GM18909 (cell line): ENCODE results near the gene KLHL40.
"Not testable (repeated sequence)": the region's sequence is repeated elsewhere in the genome, so short reads cannot be mapped to it uniquely, and the experiment has no call there.

ENCODE experiments used
- ATAC-seq: cut with Tn5 transposase; IDR thresholded peaks from one replicate; pipeline ENCODE4 v1.9.1; 2021; ENCODE audit warnings: mild to moderate bottlenecking; ENCODE audit not compliant: unreplicated experiment, poor library complexity

Gene KLHL40

DNA sequence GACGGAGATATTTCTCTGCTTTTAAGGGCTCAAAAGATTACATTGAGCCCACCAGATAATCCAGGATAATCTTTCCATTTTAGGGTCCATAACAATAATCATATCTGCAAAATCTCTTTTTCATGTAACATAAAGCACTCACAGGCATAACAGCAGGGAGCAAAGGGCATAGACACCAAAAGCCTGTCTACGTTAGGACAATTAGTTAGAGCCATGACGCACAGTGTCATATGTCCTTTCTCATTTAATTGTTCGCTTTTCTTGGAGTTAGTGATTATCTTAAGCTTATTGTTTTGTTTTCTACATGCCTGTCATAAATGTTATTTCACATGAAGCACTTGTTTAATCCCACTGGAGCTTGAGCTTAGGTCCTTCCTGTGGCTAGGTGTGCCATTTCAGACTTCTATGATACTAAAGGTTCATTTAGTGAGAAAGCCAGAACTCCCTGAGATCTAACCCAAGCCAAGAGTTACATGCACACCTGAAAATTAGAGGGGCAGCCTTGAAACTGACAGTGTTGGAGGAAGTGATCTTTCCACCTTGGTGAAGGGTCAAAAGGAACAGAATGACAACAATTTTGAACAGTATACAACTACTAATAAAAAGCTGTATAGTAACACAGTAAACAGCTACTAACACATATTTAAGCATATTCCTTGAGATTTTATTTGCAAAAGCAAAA, 29.0 kb downstream of the KLHL40 start:
- no peak for ATAC-seq

DNA sequence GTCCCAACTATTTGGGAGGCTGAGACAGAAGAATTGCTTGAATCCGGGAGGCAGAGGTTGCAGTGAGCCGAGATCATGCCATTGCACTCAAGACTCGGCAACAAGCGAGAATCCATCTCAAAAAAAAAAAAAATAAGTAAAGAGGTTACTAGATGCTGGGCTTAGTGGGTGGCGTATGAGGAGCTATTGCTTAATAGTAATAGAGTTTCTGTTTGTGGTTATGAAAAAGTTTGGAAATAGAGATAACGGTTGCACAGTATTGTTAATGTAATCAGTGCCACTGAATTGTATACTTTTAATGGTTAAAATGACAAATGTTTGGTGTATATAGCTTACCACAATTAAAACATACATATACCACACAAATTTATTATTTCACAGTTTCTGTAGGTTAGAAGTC, 32.0 kb downstream of the KLHL40 start:
- ATAC-seq: no peak

DNA sequence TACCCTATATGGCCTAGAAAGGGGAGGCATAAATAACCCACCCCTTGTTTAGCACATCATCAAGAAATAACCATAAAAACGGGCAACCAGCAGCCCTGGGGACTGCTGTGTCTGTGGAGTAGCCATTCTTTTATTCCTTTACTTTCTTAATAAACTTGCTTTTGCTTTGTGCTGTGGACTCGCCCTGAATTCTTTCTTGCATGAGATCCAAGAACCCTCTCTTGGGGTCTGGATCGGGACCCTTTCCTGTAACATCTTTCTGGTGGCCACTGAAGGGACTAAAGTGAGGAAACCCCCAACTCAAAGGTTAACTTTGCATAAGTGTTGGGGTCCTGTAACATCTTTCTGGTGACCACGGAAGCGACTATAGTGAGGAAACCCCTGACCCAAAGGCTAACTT, 33.0 kb downstream of the KLHL40 start:
- ATAC-seq: no peak

DNA sequence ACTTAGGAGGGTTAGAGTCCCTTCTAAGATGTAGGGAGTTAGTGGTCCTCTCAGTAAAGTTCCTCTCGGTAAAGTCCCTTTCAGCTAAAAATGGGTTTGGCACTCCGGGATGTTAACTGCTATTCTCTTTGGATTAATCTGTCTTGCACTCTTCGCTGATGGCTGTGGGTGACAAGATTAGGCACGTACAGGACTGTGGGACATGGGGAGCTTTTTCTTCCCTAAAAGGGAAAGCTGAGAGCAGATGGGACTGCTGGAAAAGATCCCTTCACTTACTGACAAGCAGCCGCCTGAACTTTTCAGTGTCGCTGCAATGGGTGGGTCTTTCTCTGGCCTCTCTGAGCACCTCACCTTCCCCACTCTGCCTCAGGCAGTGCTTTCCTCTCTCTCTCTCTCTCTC, 33.7 kb downstream of the KLHL40 start:
- no peak for ATAC-seq

DNA sequence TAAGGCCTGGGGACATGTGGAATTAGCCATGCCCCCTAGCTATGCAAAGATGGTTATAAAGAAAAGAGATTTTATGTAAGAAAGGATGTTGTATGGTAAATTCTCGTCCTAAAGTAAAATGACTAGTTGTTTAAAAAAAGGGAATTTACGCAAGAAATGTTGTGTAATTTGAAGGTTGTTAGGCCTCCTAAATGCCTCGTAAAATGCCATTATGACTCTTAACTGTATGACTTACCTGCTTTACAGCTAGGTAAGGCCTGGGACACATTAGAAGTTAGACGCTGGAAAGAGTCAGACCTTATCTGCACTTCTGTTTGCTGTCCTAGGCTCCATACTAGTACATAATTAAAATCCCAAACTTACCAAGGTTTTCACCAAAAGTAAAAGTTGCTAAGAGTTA, 34.8 kb downstream of the KLHL40 start:
- ATAC-seq: no peak

DNA sequence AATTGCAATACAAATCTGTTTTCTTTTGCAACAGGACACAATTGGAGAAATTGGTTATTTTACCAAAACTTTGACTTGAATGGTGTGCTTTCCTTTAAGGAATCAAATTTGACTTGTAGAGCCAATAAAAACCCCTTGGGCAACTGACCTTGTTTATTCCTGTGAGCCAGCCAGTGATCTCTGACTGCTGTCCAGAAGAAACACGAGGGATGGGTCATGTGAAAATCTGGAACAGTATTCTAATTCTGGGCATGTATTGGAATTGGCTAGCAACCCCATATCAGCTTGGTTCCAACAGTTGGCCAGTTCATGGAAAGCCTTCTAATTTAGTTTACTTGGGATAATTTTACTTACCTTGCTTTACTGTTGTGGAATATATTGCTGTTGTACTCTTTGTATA, 36.4 kb downstream of the KLHL40 start:
- no peak for ATAC-seq

DNA sequence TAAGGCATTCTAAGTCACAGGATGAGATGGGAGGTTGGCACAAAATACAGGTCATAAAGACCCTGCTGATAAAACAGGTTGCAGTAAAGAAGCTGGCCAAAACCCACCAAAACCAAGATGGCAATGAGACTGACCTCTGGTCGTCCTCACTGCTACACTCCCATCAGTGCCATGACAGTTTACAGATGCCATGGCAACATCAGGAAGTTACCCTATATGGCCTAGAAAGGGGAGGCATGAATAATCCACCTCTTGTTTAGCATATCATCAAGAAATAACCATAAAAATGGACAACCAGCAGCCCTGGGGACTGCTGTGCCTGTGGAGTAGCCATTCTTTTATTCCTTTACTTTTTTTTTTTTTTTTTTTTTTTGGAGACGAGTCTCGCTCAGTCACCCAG, 37.1 kb downstream of the KLHL40 start:
- ATAC-seq: not testable (repeated sequence)

DNA sequence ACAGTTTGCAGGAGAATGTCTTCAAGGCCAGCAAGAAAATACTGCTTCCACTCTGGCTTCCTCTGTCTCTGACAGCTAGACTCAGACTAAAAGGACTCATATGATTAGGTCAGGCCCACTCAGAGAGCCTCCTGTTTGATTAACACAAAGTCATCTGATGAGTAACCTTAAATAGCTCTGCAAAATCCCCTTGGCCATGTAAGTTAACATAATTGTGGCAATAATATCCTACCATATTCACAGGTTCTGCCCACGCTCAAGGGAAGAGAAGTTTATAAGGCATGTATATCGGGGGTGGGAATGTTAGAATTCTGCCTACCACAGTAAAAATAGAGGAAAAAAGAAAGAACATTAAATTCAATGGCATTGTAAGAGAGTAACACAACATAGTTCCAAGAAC, 37.9 kb downstream of the KLHL40 start:
- ATAC-seq: no peak

DNA sequence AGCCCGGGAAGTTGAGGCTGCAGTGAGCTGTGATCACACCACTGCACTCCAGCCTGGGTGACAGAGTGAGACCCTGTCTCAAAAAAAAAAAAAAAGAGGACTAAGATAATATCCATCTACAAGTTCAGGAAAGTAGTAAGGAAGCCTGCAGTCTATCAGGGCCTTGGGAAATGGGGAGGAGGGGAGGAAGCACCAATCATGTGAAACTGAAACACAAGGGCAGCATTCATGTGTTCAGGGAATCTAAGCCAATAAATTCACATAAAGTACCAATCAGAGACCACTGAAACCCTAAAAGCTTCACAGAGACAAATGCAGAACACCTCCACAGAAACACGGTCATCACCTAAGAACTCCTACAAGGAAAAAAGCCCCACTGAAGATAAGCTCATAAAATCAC, 40.1 kb downstream of the KLHL40 start:
- no peak for ATAC-seq

DNA sequence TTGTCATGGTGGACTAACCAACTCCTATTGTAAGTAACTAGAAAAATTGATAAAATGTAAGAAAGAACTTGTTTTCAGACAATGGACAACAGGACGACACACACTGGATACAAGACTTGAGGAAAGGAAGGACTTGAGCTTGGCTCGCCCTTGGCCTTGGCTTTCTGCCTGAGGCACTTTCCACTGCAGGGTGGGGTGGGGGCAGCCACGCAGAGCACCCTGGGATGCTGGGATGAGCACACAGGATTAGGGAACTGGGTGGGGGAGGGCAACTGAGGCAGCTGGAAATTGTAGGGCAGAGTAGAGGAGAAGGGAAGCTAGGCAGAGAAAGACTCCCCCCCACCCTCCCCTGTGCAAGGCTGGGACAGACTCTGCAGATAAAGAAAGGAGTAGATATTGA, 42.7 kb downstream of the KLHL40 start:
- no peak for ATAC-seq

DNA sequence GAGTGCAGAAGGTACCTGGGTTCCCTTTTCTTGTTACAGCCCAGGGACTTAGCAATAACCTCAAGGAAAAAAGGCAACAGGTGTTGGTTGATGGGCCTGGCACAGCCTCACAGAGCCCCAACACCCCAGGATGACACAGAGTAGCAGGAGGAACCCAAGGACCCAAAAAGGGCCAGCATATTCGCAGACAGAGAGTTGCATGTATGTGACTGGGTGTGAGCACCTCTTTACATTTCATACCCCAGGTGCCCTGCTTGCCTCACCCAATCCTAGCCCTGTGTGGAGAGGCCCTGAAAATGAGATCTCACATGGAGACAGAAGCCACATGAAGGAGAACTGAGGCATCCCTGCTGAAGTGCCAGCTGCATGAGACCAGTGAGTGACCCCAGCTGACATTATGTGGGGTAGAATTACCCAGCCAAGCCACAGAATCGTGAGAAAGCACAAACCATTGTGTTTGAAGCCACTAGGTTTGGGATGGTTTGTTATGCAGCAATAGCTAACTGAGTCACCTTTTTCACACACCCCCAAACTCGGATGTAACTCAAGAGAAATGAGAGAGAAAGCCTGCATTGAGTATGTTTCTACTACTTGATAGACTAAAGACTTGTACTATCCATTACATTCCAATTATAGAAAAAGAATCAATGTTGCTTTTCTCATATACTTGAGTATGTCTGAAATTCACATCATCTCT, 43.5 kb downstream of the KLHL40 start:
- no peak for ATAC-seq

DNA sequence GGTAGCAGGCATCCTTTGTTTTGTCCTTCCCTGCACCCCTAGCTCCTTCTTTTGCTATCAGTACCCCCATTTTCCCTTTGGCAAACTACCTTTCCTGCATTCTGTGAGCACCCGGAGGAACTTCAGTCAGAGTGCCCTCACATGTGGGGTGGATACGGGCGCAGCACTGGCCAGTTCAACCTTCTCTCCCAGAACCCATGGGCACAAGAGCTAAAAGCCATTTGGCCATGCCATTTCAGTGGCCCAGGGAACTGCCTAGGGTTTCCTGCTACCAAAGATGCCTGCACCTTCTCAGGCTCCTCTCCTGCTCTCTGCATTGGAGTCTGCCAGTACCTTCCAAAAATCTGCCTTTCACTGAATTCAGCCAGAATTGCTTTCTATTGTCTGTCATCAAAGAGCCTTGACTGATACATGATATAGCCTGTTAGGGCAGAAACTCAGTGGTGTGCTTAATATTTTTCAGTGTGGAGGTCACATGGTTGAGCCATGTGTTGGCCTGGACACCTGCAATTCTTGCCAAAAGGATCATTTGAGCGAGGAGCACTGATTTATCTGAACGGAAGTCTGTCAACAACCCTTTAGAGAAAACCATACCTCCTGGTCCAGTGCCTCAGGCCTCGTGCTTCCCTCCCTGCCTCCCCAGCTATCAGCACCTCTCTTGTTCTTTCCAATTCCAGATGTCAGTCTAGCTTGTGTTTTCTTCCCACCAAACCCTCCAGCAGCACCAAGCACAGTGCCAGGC, 44.2 kb downstream of the KLHL40 start:
- no peak for ATAC-seq

DNA sequence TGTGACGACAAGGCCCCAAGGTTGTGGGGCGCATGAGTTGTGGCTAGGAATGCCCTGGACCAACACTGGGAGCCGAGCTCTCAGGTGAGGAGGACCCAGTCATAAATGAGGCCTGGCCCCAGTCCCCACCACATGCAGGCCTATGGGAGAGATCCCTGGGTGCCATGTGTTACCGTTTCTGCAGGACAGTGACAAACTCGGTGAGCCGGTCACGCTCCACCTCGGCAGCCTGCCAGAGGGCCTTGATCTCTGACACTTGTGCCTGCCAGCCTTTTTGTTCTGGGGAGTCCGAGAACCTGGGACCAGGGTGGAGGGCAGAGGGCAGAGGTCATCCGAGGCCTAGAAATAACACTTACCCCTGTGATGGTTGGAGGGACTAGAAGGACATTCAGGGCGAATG, 45.0 kb downstream of the KLHL40 start:
- no peak for ATAC-seq

DNA sequence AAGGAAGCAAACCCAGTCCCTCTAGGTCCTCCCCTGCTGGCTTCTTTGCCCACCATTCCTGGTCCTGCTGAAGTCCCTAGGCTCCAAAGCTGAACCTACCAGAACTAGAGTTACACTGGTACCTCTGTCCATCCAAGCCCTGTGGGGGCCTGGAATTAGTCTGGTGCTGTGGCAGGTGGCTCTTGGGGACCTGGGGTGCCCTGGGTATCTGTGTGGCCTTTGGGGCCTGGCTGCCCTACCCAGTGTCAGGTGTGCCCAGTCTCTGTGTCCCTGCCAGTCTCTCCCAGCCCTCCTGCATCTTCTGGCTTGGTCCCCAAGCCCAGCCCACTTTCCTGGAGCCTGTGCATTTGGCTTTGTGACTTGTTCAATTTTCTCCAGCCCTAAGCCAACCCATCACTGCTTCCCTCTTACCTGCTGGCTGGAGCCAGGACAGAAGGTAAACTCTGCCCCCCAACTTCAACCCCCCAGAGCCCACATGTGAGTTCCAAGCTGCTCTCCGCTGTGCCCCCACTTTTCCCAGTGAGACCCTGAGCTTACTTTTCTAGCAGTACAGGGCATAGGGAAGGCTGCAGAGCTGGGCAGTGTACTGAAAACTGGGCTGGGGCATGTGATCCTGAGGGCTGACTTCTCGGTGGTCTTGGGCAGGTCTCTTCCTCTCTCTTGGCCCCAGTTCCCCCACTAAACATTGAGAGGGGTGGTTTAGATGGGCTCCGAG, 45.5 kb downstream of the KLHL40 start:
- no peak for ATAC-seq

DNA sequence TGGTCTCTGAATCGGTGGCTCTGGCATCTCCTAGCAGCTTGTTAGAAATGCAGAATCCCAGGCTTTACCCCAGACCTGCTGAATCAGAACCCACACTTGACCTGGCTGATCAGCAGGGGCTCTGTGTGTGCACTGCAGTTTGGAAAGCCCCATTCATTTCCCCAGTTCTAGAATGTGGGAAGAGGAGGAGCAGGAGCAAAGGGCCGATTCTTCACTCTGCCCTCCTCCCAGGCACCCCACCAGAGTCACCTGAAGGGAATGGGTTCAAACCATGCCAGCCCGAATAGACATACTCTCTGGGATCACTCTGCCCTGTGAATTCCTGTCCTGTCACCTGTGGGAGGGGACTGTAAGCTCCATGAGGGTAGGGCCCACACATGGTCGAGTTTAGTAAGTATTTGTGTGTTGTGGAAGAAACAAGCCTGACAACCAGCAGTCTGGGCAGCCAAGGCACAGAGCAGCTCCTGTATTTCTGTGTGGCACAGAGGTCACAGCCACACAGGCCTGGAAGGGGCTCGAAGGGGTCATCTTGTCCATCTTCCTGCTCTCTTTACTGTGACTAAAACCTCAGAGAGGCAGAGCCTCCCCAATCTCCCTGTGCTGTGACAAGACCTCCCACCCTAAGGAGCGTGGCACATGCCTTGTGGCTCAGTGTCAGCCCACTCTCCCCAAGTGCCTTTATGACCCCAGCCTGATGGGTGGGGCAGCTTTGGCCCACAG, 46.3 kb downstream of the KLHL40 start:
- ATAC-seq: no peak

DNA sequence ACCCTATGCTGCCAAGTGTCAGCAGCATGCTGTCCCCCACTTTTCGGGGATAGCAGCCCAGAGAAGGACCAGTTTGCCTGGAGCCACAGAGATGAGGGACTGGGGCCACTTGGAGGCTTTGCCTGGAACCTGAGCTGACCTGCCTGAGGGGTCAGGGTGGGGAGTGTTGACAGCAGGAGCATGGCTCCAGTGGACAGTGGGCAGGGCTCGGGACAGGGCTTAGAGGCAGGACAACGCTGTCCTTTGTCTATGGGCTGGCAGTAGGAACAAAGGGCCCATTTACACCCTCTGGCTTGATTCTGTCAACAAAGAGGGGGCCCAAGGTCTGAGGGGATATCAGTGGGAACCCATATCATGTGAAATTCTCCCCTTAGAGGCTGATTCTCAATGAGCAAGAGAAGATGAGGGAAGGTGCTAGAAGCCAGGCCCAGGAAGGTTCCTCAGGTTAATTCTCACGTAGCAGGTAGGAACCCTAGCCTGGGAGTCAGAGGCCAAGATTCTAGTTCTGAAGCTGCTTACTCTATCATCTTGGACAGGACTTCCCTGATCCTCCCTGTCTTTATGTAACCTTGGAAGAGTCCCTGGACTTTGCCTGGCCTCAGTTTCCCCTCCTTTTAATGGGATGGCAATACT, 47.0 kb downstream of the KLHL40 start:
- no peak for ATAC-seq

DNA sequence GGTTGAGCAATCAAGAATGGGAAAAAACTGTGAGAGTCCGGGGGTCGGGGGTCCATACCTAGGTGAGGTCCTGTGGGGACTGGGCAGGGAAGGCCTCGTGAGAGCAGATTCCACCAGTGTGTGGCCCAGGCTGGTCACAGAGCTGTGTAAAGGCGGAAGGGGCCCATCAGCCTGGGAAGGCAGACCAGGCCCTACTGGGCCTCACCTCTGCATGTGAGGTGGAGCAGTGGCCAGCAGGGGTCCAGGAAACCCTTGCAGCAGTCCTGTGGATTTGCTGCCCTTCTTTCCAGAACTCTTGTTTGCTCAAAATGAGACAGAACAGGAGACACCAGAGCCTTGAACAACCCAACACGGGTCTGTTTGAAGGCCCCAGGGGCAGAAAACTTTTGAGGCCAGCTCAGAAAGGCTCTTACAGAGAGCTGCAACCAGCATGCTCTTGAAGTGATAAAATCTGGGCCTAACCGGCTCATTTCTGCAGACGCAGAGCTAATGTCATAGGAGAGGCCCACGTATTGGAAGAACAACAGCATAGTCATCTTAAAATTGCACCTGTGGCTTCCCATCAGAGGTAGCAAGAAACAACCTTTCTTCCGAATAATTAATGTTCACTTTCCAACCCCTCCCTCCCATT, 47.6 kb downstream of the KLHL40 start:
- ATAC-seq: no peak

DNA sequence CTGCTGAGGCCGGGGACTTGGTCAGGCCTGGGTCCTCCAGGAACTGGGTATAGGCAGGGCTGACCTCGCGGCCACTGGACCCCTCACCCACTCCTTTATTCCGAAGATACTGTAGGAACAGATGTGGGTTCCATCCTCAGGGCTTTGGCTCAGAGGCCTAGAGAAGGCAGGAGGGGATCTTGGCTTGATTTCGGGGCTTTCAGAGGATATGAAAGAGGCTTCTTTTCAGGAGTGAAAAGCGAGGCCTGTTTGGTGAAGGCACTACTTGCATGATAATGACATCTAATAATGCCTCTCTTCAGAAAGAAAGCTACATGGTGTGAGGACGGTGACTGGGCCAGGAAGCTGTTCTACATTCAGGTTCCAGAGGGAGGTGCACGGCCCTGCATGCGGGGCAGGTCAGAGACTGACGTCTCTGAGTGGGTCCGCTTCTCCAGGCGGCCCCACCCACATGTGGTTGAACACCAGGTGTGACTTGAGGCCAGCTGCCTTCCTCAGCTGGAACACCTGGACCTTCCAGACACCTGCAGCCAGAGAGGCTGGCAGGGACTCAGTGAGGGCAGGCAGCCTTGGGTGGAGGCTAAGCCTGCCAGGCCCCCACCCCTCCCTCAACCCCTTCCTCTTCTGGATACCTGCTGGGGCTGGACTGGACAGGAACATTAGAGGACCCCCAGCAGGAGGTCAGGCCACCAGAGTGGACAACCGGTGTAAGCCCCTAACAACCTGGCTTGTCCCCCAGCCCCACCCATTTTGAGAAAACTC, 48.3 kb downstream of the KLHL40 start:
- no peak for ATAC-seq
